ENCODE results near the gene PNPLA4. TPM values are rescaled to one million over a fixed set of nuclear protein-coding genes. Genes with fewer than 3 reads are reported as not detected.
A peak's percentile ranks its signal among the peaks of the same experiment; 100 is the strongest.

PNPLA4 gene
- total RNA-seq, 1 experiment from 2014 or later, result 15.5 TPM

DNA sequence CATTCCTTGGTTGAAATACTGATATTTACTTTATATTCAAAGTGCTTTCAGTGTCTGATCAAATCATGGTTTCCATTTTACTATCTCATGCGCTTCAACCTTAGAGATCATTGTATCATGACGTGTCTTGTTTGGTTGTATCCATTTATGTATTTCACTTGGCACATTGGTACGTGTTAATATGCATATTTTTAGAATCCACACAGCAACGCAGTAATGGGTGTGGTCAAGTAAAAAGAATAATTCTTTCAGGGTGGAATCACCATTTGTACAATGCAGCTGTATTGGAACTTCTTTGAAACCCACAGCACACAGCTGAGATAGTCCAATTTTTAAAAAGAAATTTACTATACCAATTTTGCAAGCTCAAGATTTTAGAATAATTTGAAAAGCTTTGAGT is 55.2 kb downstream of the PNPLA4 start:
- ChIA-PET POLR2A (no interaction called here), RAD21 (ENCODE audit: low non-redundant PET in 1 of 2, low total read pairs in 2 of 2, uncharacterized antibody in 2 of 2, unreplicated experiment in 2 of 2) (no interaction called here), CTCF (no interaction called here)
- BruUV-seq (replicated peaks), result no TSS peak
- Histone ChIP-seq H3K79me2 (ENCODE audit: insufficient read depth, low read length) (no peaks in the 10 kb centered on the region), H3K9me2 (ENCODE audit: insufficient read depth) (no peaks in the 10 kb centered on the region), H3K27ac (ENCODE audit: low read depth, low read length) (no peak overlapping the region), H4K20me1 (ENCODE audit: insufficient read depth) (no peaks in the 10 kb centered on the region), H3K27me3 (ENCODE audit: insufficient read depth, low read length) (no peaks in the 10 kb centered on the region), H3K9me3 (ENCODE audit: control insufficient read depth in 1 of 2, insufficient read depth in 1 of 2, low read depth in 1 of 2, low read length in 2 of 2) (no peaks in the 10 kb centered on the region), H3K36me3 (ENCODE audit: control insufficient read depth in 1 of 2, insufficient read depth in 2 of 2, low read length in 2 of 2) (no peaks in the 10 kb centered on the region), H2AFZ (ENCODE audit: low read depth, low read length, poor library complexity, severe bottlenecking) (no peak overlapping the region), H3K4me1 (ENCODE audit: control insufficient read depth in 1 of 2, insufficient read depth in 2 of 2, low read length in 2 of 2) (no peaks in the 10 kb centered on the region), H3K9ac (ENCODE audit: low read length) (no peak overlapping the region), H3K4me2 (ENCODE audit: low read length) (no peak overlapping the region), H3K4me3 (replicated peaks in 1 of 2; ENCODE audit: low read depth in 1 of 2, low read length in 2 of 2) (no peak overlapping the region)
- no peak for DNase-seq (ENCODE audit: low read depth, low spot score)
- no peak for ATAC-seq
- TF ChIP-seq CBX3 (IDR thresholded peaks at IDR 0.05; ENCODE audit: low read depth), result no peak
- no peak for TF ChIP-seq RAD21 (IDR thresholded peaks at IDR 0.05; ENCODE audit: low read depth)
- TF ChIP-seq CEBPB (IDR thresholded peaks at IDR 0.05; ENCODE audit: low read depth), result no peak
- TF ChIP-seq, protein P1, sequence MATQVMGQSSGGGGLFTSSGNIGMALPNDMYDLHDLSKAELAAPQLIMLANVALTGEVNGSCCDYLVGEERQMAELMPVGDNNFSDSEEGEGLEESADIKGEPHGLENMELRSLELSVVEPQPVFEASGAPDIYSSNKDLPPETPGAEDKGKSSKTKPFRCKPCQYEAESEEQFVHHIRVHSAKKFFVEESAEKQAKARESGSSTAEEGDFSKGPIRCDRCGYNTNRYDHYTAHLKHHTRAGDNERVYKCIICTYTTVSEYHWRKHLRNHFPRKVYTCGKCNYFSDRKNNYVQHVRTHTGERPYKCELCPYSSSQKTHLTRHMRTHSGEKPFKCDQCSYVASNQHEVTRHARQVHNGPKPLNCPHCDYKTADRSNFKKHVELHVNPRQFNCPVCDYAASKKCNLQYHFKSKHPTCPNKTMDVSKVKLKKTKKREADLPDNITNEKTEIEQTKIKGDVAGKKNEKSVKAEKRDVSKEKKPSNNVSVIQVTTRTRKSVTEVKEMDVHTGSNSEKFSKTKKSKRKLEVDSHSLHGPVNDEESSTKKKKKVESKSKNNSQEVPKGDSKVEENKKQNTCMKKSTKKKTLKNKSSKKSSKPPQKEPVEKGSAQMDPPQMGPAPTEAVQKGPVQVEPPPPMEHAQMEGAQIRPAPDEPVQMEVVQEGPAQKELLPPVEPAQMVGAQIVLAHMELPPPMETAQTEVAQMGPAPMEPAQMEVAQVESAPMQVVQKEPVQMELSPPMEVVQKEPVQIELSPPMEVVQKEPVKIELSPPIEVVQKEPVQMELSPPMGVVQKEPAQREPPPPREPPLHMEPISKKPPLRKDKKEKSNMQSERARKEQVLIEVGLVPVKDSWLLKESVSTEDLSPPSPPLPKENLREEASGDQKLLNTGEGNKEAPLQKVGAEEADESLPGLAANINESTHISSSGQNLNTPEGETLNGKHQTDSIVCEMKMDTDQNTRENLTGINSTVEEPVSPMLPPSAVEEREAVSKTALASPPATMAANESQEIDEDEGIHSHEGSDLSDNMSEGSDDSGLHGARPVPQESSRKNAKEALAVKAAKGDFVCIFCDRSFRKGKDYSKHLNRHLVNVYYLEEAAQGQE (IDR thresholded peaks at IDR 0.05; ENCODE audit: low read depth), result no peak
- intact Hi-C loops (cut with micrococcal nuclease), result no loop called here

DNA sequence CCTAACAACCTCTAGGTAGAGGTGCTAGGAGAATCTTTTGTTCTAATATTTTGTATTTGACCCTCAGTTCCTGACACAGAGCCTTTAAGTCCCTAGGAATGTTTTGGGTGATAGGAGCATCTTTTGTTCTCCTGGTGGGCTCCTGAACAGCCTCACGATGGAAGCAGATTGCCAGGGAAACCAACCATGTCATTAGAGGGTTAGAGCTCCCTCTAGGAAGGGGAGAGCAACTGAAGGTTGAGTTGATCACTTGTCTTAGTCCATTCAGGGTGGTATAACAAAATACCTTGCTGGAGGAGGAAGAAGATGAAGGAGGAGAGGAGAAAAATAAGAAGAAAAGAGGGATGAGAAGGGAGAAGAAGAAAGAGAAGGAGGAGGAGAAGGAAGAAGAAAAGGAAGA is 75.0 kb downstream of the PNPLA4 start:
- BruUV-seq (replicated peaks), result no TSS peak
- H3K9me2 ChIP-seq (ENCODE audit: insufficient read depth), result no peaks in the 10 kb centered on the region
- intact Hi-C loops (cut with micrococcal nuclease), result no loop called here

More for the DNA sequence above, 75.0 kb downstream of the PNPLA4 start:
- Histone ChIP-seq H3K4me3 (replicated peaks in 1 of 2; ENCODE audit: low read depth in 1 of 2, low read length in 2 of 2) (no peak overlapping the region), H3K79me2 (ENCODE audit: insufficient read depth, low read length) (no peaks in the 10 kb centered on the region), H2AFZ (ENCODE audit: low read depth, low read length, poor library complexity, severe bottlenecking) (no peak overlapping the region), H3K27me3 (ENCODE audit: insufficient read depth, low read length) (no peaks in the 10 kb centered on the region), H3K4me1 (ENCODE audit: control insufficient read depth in 1 of 2, insufficient read depth in 2 of 2, low read length in 2 of 2) (no peaks in the 10 kb centered on the region), H3K36me3 (ENCODE audit: control insufficient read depth in 1 of 2, insufficient read depth in 2 of 2, low read length in 2 of 2) (no peaks in the 10 kb centered on the region), H3K4me2 (ENCODE audit: low read length) (no peak overlapping the region), H3K27ac (ENCODE audit: low read depth, low read length) (no peak overlapping the region), H3K9me3 (ENCODE audit: control insufficient read depth in 1 of 2, insufficient read depth in 1 of 2, low read depth in 1 of 2, low read length in 2 of 2) (no peaks in the 10 kb centered on the region), H3K9ac (ENCODE audit: low read length) (no peak overlapping the region), H4K20me1 (ENCODE audit: insufficient read depth) (no peaks in the 10 kb centered on the region)
- ATAC-seq, result 0 out of 2 replicates have a peak, but pooled peaks have one; percentile 47
- POLR2A ChIA-PET, result no interaction called here
- DNase-seq (ENCODE audit: low read depth, low spot score), result no peak
- TF ChIP-seq SRF (IDR thresholded peaks at IDR 0.05; ENCODE audit: low read depth), result no peak
- no peak for TF ChIP-seq POLR2A (IDR thresholded peaks at IDR 0.05; ENCODE audit: borderline replicate concordance, extremely low read depth, insufficient read depth, insufficient read length)
- no peak for TF ChIP-seq YY1 (IDR thresholded peaks at IDR 0.05; ENCODE audit: extremely low read depth, insufficient replicate concordance, low read depth, low read length)
- TF ChIP-seq, protein P2, sequence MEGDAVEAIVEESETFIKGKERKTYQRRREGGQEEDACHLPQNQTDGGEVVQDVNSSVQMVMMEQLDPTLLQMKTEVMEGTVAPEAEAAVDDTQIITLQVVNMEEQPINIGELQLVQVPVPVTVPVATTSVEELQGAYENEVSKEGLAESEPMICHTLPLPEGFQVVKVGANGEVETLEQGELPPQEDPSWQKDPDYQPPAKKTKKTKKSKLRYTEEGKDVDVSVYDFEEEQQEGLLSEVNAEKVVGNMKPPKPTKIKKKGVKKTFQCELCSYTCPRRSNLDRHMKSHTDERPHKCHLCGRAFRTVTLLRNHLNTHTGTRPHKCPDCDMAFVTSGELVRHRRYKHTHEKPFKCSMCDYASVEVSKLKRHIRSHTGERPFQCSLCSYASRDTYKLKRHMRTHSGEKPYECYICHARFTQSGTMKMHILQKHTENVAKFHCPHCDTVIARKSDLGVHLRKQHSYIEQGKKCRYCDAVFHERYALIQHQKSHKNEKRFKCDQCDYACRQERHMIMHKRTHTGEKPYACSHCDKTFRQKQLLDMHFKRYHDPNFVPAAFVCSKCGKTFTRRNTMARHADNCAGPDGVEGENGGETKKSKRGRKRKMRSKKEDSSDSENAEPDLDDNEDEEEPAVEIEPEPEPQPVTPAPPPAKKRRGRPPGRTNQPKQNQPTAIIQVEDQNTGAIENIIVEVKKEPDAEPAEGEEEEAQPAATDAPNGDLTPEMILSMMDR (IDR thresholded peaks at IDR 0.05 in 2 of 3, conservative IDR thresholded peaks at IDR 0.05 in 1 of 3; ENCODE audit: borderline replicate concordance in 1 of 3, insufficient read depth in 1 of 3, low read depth in 2 of 3, low read length in 2 of 3), result peak in 1 of 3 experiments; percentile 4; a peak in 1 of 6 replicates
- no peak for TF ChIP-seq FOSL1 (IDR thresholded peaks at IDR 0.05; ENCODE audit: low read depth)
- TF ChIP-seq CEBPB (IDR thresholded peaks at IDR 0.05; ENCODE audit: low read depth), result no peak
- no peak for TF ChIP-seq EGR1 (IDR thresholded peaks at IDR 0.05; ENCODE audit: low read depth)
- TF ChIP-seq JUND (IDR thresholded peaks at IDR 0.05), result no peak
- CTCF ChIA-PET, result no interaction called here
- RAD21 ChIA-PET (ENCODE audit: low non-redundant PET in 1 of 2, low total read pairs in 2 of 2, uncharacterized antibody in 2 of 2, unreplicated experiment in 2 of 2), result no interaction called here

All from HCT116 (cell line).